HCT116 (cell line): ENCODE data around the gene SPRED3. TPM values are rescaled to one million over a fixed set of nuclear protein-coding genes. Genes with fewer than 3 reads are reported as not detected.

ENCODE experiments used
- ATAC-seq: fragments of 200-7000 bp; cut with Tn5 transposase; 2 replicates; pipeline ENCODE4 v1.9.1; 2020; ENCODE audit warnings: mild to moderate bottlenecking, moderate library complexity
- BruUV-seq: library from RNA; stranded (reverse); fragments of 400-500 nt; replicated peaks from 2 replicates; lab custom pipeline; 2021; lab: Mats Ljungman, UMichigan
- CTCF ChIA-PET: fragments of 300-600 bp; sonication (Branson Sonifier 250); formaldehyde crosslinking; loops from one replicate; lab custom pipeline; 2021; ENCODE audit warnings: antibody characterized with exemption; lab: Charles Lee
- POLR2A ChIA-PET: fragments of 300-600, 350-600 bp; sonication (Branson Sonifier 250); formaldehyde crosslinking; loops from one replicate; lab custom pipeline; 2021; ENCODE audit warnings: antibody characterized with exemption; lab: Charles Lee
- RAD21 ChIA-PET, 2 experiments: fragments of 300-600 bp; sonication (Branson Sonifier 250); formaldehyde crosslinking; loops; one replicate each; lab custom pipeline; 2023; ENCODE audit warnings: low total read pairs in 2 of 2; ENCODE audit not compliant: uncharacterized antibody in 2 of 2, unreplicated experiment in 2 of 2, low non-redundant PET in 1 of 2; lab: Charles Lee
- DNase-seq: peaks from one replicate; pipeline ENCODE4 v3.0.0-alpha.2; 2010; ENCODE audit warnings: low read depth, low spot score
- H2AFZ ChIP-seq: fragments of 200-600 bp; shearing (Covaris generic), sonication (generic); 2 replicates; pipeline ENCODE4 v1.6.1; 2017; ENCODE audit warnings: low read depth, mixed run types, mixed read lengths, antibody characterized with exemption, low read length; ENCODE audit not compliant: poor library complexity, severe bottlenecking
- H3K27ac ChIP-seq: 2 replicates; pipeline ENCODE4 v1.5.1; 2012; ENCODE audit warnings: low read depth, low read length
- H3K27me3 ChIP-seq: fragments of 200-600 bp; sonication (generic); 2 replicates; pipeline ENCODE4 v1.6.1; 2016; ENCODE audit warnings: mixed run types, low read length, mixed read lengths; ENCODE audit not compliant: insufficient read depth
- H3K36me3 ChIP-seq, 2 experiments: fragments of 200-500 bp in 1 of 2; fragments of 200-600 bp in 1 of 2; sonication (Bioruptor generic) in 1 of 2; sonication (generic) in 1 of 2; 2 replicates each; pipeline versions ENCODE4 v1.5.1 to v1.6.1; 2014 to 2016; ENCODE audit warnings: low read length in 2 of 2, inconsistent platforms in 1 of 2, mixed read lengths in 1 of 2, mixed run types in 1 of 2; ENCODE audit not compliant: insufficient read depth in 2 of 2, control insufficient read depth in 1 of 2
- H3K4me1 ChIP-seq, 2 experiments: fragments of 200-600 bp in 1 of 2; sonication (generic) in 1 of 2; 2 replicates each; pipeline versions ENCODE4 v1.5.1 to v1.6.1; 2012 to 2017; ENCODE audit warnings: low read length in 2 of 2, inconsistent platforms in 1 of 2, mild to moderate bottlenecking in 1 of 2, mixed read lengths in 1 of 2, mixed run types in 1 of 2, moderate library complexity in 1 of 2; ENCODE audit not compliant: insufficient read depth in 2 of 2, control insufficient read depth in 1 of 2
- H3K4me2 ChIP-seq: fragments of 200-600 bp; sonication (generic); 2 replicates; pipeline ENCODE4 v1.6.1; 2017; ENCODE audit warnings: mixed run types, low read length, mixed read lengths
- H3K4me3 ChIP-seq, 2 experiments: fragments of 200-600 bp in 1 of 2; sonication (generic) in 1 of 2; replicated peaks in 1 of 2; 2 replicates each; pipeline ENCODE4 v1.5.1; 2011 to 2016; ENCODE audit warnings: low read length in 2 of 2, control low read depth in 1 of 2, low read depth in 1 of 2, mild to moderate bottlenecking in 1 of 2, mixed read lengths in 1 of 2, mixed run types in 1 of 2
- H3K79me2 ChIP-seq: fragments of 200-600 bp; sonication (generic); 2 replicates; pipeline ENCODE4 v1.6.1; 2017; ENCODE audit warnings: mild to moderate bottlenecking, mixed run types, low read length, moderate library complexity, mixed read lengths; ENCODE audit not compliant: insufficient read depth
- H3K9ac ChIP-seq: fragments of 200-600 bp; sonication (generic); 2 replicates; pipeline ENCODE4 v1.6.1; 2016; ENCODE audit warnings: low read length, mixed read lengths
- H3K9me2 ChIP-seq: fragments of 200-600 bp; sonication (generic), shearing (Covaris generic); 2 replicates; pipeline ENCODE4 v1.6.1; 2017; ENCODE audit warnings: mixed run types, mild to moderate bottlenecking, moderate library complexity; ENCODE audit not compliant: insufficient read depth
- H3K9me3 ChIP-seq, 2 experiments: fragments of 200-500 bp in 1 of 2; fragments of 200-600 bp in 1 of 2; sonication (Bioruptor generic) in 1 of 2; sonication (generic) in 1 of 2; 2 replicates each; pipeline ENCODE4 v1.6.1; 2014 to 2017; ENCODE audit warnings: low read length in 2 of 2, mixed read lengths in 2 of 2, inconsistent platforms in 1 of 2, low read depth in 1 of 2, mild to moderate bottlenecking in 1 of 2, mixed run types in 1 of 2, moderate library complexity in 1 of 2; ENCODE audit not compliant: control insufficient read depth in 1 of 2, insufficient read depth in 1 of 2
- H4K20me1 ChIP-seq: fragments of 200-600 bp; sonication (generic), shearing (Covaris generic); 2 replicates; pipeline ENCODE4 v1.6.1; 2017; ENCODE audit warnings: mixed run types, mild to moderate bottlenecking, moderate library complexity; ENCODE audit not compliant: insufficient read depth
- CTCF ChIP-seq, 3 experiments: fragments of 200-600 bp in 1 of 3; sonication (generic) in 1 of 3; IDR thresholded peaks in 2 of 3; conservative IDR thresholded peaks in 1 of 3; 2 replicates each; pipeline ENCODE4 v1.5.1; 2012 to 2017; ENCODE audit warnings: low read depth in 2 of 3, low read length in 2 of 3, antibody characterized with exemption in 1 of 3, borderline replicate concordance in 1 of 3, control low read depth in 1 of 3, mild to moderate bottlenecking in 1 of 3, mixed read lengths in 1 of 3, mixed run types in 1 of 3, moderate library complexity in 1 of 3; ENCODE audit not compliant: insufficient read depth in 1 of 3
- EGR1 ChIP-seq: IDR thresholded peaks from 2 replicates; pipeline ENCODE4 v1.6.1; 2012; ENCODE audit warnings: low read depth
- ELF1 ChIP-seq: IDR thresholded peaks from 2 replicates; pipeline ENCODE4 v1.6.1; 2012; ENCODE audit warnings: low read depth, borderline replicate concordance
- FOSL1 ChIP-seq: IDR thresholded peaks from 2 replicates; pipeline ENCODE4 v1.6.1; 2012; ENCODE audit warnings: low read depth
- RAD21 ChIP-seq: IDR thresholded peaks from 2 replicates; pipeline ENCODE4 v1.6.1; 2012; ENCODE audit warnings: low read depth, mild to moderate bottlenecking
- REST ChIP-seq: IDR thresholded peaks from 2 replicates; pipeline ENCODE4 v1.6.1; 2012; ENCODE audit warnings: low read depth
- TCF7L2 ChIP-seq: IDR thresholded peaks from 2 replicates; pipeline ENCODE4 v1.7.0; 2011; ENCODE audit warnings: borderline replicate concordance, inconsistent platforms; ENCODE audit not compliant: insufficient read depth, insufficient read length; ENCODE audit errors: extremely low read depth
- intact Hi-C: fragments of 100-400 bp; cut with micrococcal nuclease; formaldehyde crosslinking; loops from 2 replicates; pipeline ENCODE4 v1.10.0; 2022
- total RNA-seq: library from RNA; stranded (reverse); gene quantifications from one replicate; pipeline ENCODE4 v1.2.1, GENCODE V29; 2021; ENCODE audit not compliant: unreplicated experiment

The SPRED3 gene
- total RNA-seq, 1 experiment from 2014 or later = 3.4 TPM

- Histone ChIP-seq H3K27me3 (no peaks in the 10 kb centered on the region), H3K9ac (no peak overlapping the region), H3K36me3 (no peaks in the 10 kb centered on the region), H2AFZ (no peak overlapping the region), H3K4me3 (no peak overlapping the region), H3K27ac (no peak overlapping the region), H3K4me2 (no peak overlapping the region), H3K79me2 (no peaks in the 10 kb centered on the region), H3K9me2 (no peaks in the 10 kb centered on the region), H4K20me1 (no peaks in the 10 kb centered on the region), H3K9me3 (no peaks in the 10 kb centered on the region), H3K4me1 (no peaks in the 10 kb centered on the region; a peak in 1 of 4 replicates)
- ChIA-PET POLR2A (no interaction called here), CTCF (no interaction called here), RAD21 (no interaction called here)
- no TSS peak for BruUV-seq
- intact Hi-C loops = no loop called here
- ATAC-seq (peak; percentile 86), DNase-seq (no peak)
- no peak for TF ChIP-seq REST
- no peak for TF ChIP-seq TCF7L2
- TF ChIP-seq FOSL1 = no peak
- TF ChIP-seq EGR1 = no peak
- peak in 1 of 3 experiments; percentile 23; a peak in 2 of 6 replicates for TF ChIP-seq CTCF (IDR thresholded peaks at IDR 0.05 in 2 of 3, conservative IDR thresholded peaks at IDR 0.05 in 1 of 3; ENCODE audit: borderline replicate concordance in 1 of 3, insufficient read depth in 1 of 3, low read depth in 2 of 3, low read length in 2 of 3)
- peak; percentile 34; the same call in 1 of the 2 replicates for TF ChIP-seq RAD21
- no peak for TF ChIP-seq ELF1
Measured at GRCh38 chr19:38441657-38442348, 53.3 kb downstream of the SPRED3 start.
